Esophagus squamous epithelium (tissue), 5 donors: ENCODE results near the gene CFTR. TPM values are rescaled to one million over a fixed set of nuclear protein-coding genes. Genes with fewer than 3 reads are reported as not detected.

Experiments used
- DNase-seq: peaks from one replicate; lab custom pipeline; 2025; lab: John Stamatoyannopoulos, UW
- H3K27ac ChIP-seq, 4 donors: fragments of 200-600 bp; sonication (generic); one replicate each; pipeline ENCODE4 v1.5.1; 2016 to 2019; ENCODE audit warnings: mild to moderate bottlenecking in 1 of 4
- H3K27me3 ChIP-seq, 4 donors: fragments of 200-600 bp; sonication (generic); 1 replicate in 3 of 4; 2 replicates in 1 of 4; pipeline versions ENCODE4 v1.5.1 to v1.6.0; 2017 to 2021; ENCODE audit warnings: antibody characterized with exemption in 1 of 4
- H3K36me3 ChIP-seq, 3 donors: fragments of 200-600 bp; sonication (generic); one replicate each; pipeline ENCODE4 v1.5.1; 2016 to 2019
- H3K4me1 ChIP-seq, 3 donors: fragments of 200-600 bp; sonication (generic); one replicate each; pipeline ENCODE4 v1.5.1; 2017 to 2019
- H3K4me3 ChIP-seq, 4 donors: fragments of 200-600 bp; sonication (generic); 1 replicate in 3 of 4; 2 replicates in 1 of 4; pipeline ENCODE4 v1.5.1; 2016 to 2019; ENCODE audit warnings: mild to moderate bottlenecking in 2 of 4, moderate library complexity in 1 of 4
- H3K9me3 ChIP-seq, 3 donors: fragments of 200-600 bp; sonication (generic); one replicate each; pipeline ENCODE4 v1.5.1; 2016 to 2019
- POLR2A ChIP-seq, 4 donors: fragments of 450-650 bp; IDR thresholded peaks; one replicate each; pipeline ENCODE4 v1.6.1; 2017; ENCODE audit warnings: antibody characterized with exemption in 4 of 4, mild to moderate bottlenecking in 4 of 4, moderate library complexity in 3 of 4
- WGBS, 2 donors: methylation state at CpG; one replicate each; pipeline ENCODE4 v1.1.5; 2018; 5-methylcytosine and 5-hydroxymethylcytosine counted together
- intact Hi-C: fragments of 100-400 bp; cut with DNase I; formaldehyde crosslinking; loops from one replicate; pipeline ENCODE4 v1.15.0; 2022
- total RNA-seq, 4 donors: library from RNA; depleted of rRNA; stranded (reverse); fragments of >200 nt; gene quantifications; one replicate each; pipeline ENCODE4 v1.1.0, GENCODE V29; 2016
- TF ChIP-seq, protein P1 (sequence below), 6 experiments: fragments of 450-650 bp in 4 of 6; fragments of 200-600 bp in 2 of 6; sonication (generic) in 2 of 6; IDR thresholded peaks; one replicate each; pipeline ENCODE4 v1.5.1; 2016 to 2019; ENCODE audit warnings: antibody characterized with exemption in 6 of 6, mild to moderate bottlenecking in 4 of 6, moderate library complexity in 4 of 6
- donor health status: DM: yes; HTN: yes; CAD: no.

Gene CFTR
- total RNA-seq, 4 donors from 2014 or later: 0.38 to 2.1 (median 0.99) TPM; not detected in 1

DNA sequence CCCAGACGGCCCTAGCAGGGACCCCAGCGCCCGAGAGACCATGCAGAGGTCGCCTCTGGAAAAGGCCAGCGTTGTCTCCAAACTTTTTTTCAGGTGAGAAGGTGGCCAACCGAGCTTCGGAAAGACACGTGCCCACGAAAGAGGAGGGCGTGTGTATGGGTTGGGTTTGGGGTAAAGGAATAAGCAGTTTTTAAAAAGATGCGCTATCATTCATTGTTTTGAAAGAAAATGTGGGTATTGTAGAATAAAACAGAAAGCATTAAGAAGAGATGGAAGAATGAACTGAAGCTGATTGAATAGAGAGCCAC is 184 bp downstream of the CFTR start:
- intact Hi-C loops: no loop called here
- WGBS, 2 donors: 2 to 24% methylated on average over 11 of the region's 11 CpGs
- DNase-seq: no peak
- H3K36me3 ChIP-seq: no peaks in the 10 kb centered on the region
- H3K27ac ChIP-seq: no peak overlapping the region
- H3K27me3 ChIP-seq: peaks cover 0 to 34% (median 0%) of the 10 kb centered on the region in 4 donors
- H3K9me3 ChIP-seq: no peaks in the 10 kb centered on the region
- peak overlapping the region; percentile 33 to 65 (median 51) for H3K4me3 ChIP-seq
- TF ChIP-seq, protein P1, sequence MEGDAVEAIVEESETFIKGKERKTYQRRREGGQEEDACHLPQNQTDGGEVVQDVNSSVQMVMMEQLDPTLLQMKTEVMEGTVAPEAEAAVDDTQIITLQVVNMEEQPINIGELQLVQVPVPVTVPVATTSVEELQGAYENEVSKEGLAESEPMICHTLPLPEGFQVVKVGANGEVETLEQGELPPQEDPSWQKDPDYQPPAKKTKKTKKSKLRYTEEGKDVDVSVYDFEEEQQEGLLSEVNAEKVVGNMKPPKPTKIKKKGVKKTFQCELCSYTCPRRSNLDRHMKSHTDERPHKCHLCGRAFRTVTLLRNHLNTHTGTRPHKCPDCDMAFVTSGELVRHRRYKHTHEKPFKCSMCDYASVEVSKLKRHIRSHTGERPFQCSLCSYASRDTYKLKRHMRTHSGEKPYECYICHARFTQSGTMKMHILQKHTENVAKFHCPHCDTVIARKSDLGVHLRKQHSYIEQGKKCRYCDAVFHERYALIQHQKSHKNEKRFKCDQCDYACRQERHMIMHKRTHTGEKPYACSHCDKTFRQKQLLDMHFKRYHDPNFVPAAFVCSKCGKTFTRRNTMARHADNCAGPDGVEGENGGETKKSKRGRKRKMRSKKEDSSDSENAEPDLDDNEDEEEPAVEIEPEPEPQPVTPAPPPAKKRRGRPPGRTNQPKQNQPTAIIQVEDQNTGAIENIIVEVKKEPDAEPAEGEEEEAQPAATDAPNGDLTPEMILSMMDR (IDR thresholded peaks at IDR 0.05): no peak
- TF ChIP-seq POLR2A (IDR thresholded peaks at IDR 0.05): no peak
- peaks cover 0 to 15% (median 4%) of the 10 kb centered on the region in 3 donors for H3K4me1 ChIP-seq

DNA sequence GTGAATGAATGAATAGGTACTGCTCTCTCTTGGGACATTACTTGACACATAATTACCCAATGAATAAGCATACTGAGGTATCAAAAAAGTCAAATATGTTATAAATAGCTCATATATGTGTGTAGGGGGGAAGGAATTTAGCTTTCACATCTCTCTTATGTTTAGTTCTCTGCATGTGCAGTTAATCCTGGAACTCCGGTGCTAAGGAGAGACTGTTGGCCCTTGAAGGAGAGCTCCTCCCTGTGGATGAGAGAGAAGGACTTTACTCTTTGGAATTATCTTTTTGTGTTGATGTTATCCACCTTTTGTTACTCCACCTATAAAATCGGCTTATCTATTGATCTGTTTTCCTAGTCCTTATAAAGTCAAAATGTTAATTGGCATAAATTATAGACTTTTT is 1.2 kb downstream of the CFTR start:
- intact Hi-C loops: no loop called here
- H3K4me3 ChIP-seq: no peak overlapping the region
- no peaks in the 10 kb centered on the region for H3K36me3 ChIP-seq
- no peak for TF ChIP-seq POLR2A (IDR thresholded peaks at IDR 0.05)
- TF ChIP-seq, protein P1 (IDR thresholded peaks at IDR 0.05): no peak
- H3K4me1 ChIP-seq: peaks cover 0 to 15% (median 4%) of the 10 kb centered on the region in 3 donors
- H3K27me3 ChIP-seq: peaks cover 0 to 34% (median 0%) of the 10 kb centered on the region in 4 donors
- DNase-seq: no peak
- no peak overlapping the region for H3K27ac ChIP-seq
- WGBS, 2 donors: 24 to 28% methylated on average over 2 of the region's 2 CpGs
- no peaks in the 10 kb centered on the region for H3K9me3 ChIP-seq

DNA sequence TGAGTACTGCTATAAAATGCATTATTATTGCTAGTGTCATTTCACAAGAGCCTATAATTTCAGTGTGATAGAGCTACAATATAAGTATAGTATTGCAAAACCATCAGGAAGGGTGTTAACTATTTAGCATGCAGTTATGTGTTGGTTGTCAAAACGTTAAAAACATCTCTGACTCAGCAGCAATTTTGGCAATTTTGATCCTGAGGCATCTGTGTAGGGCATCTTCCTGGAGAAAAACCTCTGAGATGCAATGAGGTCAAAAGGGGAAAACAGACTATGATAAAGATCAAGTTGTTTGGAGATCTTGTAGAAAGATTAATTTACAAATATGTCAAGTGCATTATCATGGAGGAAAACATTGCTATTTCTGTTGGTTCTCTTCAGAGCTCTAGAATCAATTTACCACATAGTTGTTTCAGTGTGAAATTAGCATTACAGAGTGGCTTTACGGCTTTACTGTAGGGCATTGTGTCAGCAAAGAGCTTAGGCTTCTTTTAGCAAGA is 5.3 kb downstream of the CFTR start:
- no peak for DNase-seq
- Histone ChIP-seq H3K9me3 (no peaks in the 10 kb centered on the region), H3K27me3 (peaks cover 0 to 13% (median 0%) of the 10 kb centered on the region in 4 donors), H3K4me1 (peaks cover 0 to 3% (median under 1%) of the 10 kb centered on the region in 3 donors), H3K4me3 (no peak overlapping the region), H3K27ac (no peak overlapping the region), H3K36me3 (no peaks in the 10 kb centered on the region)
- intact Hi-C loops: no loop called here
- WGBS, 2 donors: 43 to 46% methylated on average over 2 of the region's 2 CpGs
- TF ChIP-seq, protein P1 (IDR thresholded peaks at IDR 0.05): no peak
- no peak for TF ChIP-seq POLR2A (IDR thresholded peaks at IDR 0.05)

DNA sequence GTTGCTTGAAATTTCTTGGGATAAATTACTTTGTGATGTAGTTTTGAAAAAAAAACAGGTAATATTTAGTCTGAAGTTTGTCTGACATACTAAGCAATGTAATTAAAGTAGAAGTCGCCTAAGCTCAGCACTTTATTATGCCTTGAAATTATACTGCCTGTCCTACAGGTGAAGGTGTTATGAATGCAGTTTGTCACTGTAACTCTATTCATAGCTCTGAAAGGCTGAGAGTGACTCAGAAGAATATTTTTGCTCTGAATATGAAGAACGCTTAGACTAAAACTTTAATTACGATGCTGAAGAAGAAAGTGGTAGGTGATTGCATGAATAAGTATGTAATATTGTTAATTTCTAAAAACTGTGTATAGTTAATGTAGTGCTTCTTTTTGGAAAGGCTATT is 9.2 kb downstream of the CFTR start:
- TF ChIP-seq, protein P1 (IDR thresholded peaks at IDR 0.05): no peak
- TF ChIP-seq POLR2A (IDR thresholded peaks at IDR 0.05): no peak
- no peaks in the 10 kb centered on the region for H3K4me1 ChIP-seq
- H3K27ac ChIP-seq: no peak overlapping the region
- H3K27me3 ChIP-seq: no peaks in the 10 kb centered on the region
- no peaks in the 10 kb centered on the region for H3K9me3 ChIP-seq
- no peak overlapping the region for H3K4me3 ChIP-seq
- H3K36me3 ChIP-seq: no peaks in the 10 kb centered on the region
- intact Hi-C loops: no loop called here
- no peak for DNase-seq
- WGBS, 2 donors: 80 to 85% methylated on average over 3 of the region's 3 CpGs

DNA sequence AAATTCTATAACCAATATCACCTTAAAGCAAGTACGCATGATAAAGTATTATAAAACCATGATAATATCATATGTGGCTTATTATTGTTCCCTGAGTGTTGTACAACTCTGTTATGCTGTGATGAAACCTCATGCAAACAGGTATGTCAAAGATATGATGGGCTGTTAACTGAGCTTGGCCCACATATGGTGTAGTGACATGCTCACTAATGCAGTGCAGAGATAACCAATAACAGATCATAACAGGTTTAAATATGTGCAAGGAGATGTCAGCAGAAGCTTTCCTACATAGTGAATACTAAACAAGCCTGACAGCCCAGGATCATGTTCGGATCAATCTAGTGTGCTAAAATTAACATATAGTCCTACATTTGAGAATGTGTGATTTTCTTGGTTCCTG is 9.6 kb downstream of the CFTR start:
- intact Hi-C loops: no loop called here
- TF ChIP-seq, protein P1 (IDR thresholded peaks at IDR 0.05): no peak
- H3K36me3 ChIP-seq: no peaks in the 10 kb centered on the region
- 81 to 88% methylated on average over 2 of the region's 2 CpGs for WGBS, 2 donors
- no peaks in the 10 kb centered on the region for H3K27me3 ChIP-seq
- no peak overlapping the region for H3K4me3 ChIP-seq
- no peaks in the 10 kb centered on the region for H3K4me1 ChIP-seq
- H3K27ac ChIP-seq: no peak overlapping the region
- no peaks in the 10 kb centered on the region for H3K9me3 ChIP-seq
- DNase-seq: no peak
